NCI-H774 (cell line): Measurements from ENCODE around the gene TTC39C.
A peak's percentile ranks its signal among the peaks of the same experiment; 100 is the strongest.

Source experiments
- DNase-seq: peaks from one replicate; lab custom pipeline; 2025; lab: John Stamatoyannopoulos, UW

Gene TTC39C

DNA sequence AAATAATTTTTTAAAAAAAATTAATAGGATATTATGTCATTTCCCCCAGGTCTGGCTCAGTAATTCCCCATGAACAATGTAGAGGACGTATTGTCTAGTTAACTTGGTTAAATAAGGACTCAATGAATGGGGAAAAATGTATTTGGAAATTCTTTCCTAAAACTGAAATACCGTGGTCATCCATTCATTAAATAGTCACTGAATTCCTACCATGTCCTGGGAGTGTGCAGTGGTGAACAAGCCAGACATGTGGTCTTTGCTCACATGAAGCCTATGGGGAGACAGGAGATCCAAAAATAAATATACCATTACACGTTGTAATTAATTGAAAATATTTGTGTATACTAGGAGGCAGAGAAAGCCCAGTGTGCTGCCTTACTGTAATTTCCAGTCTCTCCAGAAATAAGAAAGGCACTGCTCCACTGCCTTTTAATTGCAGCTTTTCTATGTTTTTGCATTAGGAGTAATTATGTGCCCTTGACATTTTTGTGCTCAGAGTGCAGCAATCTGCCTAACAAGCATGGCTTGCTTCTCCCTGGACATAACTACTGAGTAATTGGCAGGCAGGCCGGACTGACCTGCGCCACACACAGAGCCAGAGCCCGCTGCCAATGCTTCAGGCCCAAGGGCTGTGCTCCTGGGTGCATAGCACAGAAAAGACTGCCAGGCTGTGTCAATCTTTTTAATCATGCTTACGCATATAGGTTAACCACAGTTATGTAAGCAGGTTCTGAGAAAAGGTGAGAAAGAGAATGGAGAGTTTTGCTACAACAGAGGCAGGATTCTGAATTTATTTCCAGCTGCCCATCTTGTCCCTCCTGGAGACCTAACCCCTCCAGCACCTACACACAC lies 22.2 kb upstream of the TTC39C start:
- peak; percentile 32 for DNase-seq

DNA sequence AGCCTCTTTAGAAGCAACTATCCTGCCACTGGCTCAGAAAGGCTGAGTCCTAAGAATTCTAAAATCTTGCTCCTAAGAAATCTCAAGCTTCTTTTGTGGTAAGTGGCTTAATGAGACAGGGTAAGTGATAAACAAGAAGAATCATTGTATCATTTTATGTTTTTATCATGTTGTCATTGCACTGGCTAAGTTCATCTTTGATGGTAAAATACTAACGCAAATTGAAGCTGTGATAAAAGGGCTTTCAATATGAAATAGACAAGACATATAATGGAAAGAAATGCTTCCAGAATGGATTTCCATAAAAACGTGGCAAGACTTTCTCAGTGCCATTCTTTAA lies 21.6 kb upstream of the TTC39C start:
- no peak for DNase-seq

DNA sequence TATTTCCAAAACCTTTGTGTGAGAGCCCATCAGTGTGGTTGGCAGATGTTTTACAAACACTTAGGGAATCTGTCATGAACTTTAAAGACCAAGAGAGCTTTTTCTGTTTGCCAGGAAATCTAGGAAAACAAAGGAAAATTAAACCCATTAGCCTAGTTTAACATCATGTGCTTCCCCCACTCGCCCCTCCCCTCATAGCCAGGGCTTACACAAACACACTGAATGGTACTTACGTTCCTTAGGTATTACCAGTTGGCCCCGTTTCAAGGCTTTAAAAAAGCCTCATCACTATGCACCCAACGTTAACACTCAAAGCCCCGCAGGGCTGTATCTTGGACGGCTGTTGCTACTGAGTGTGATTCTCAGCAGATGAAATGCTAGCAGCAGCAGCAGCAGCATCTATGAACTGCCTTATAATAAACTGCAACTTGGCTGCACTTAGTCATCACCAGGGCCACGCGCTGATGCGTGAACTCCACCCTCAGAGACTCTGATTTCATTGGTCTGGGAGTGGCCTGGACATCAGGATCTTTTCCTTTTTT lies 20.1 kb upstream of the TTC39C start:
- DNase-seq: peak; percentile 88

DNA sequence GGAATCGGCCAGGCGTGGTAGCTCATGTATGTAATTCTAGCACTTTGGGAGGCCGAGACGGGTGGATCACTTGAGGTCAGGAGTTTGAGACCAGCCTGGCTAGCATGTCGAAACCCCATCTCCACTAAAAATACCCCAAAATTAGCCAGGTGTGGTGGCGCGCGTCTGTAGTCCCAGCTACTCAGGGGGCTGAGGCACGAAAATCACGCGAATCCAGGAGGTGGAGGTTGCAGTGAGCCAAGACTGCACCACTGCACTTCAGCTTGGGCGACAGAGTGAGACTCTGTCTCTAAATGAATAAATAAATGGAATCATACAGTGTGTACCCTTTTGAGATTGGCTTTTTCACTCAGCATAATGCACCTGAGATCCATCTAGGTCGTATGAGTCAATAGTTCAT lies 19.4 kb upstream of the TTC39C start:
- no peak for DNase-seq

DNA sequence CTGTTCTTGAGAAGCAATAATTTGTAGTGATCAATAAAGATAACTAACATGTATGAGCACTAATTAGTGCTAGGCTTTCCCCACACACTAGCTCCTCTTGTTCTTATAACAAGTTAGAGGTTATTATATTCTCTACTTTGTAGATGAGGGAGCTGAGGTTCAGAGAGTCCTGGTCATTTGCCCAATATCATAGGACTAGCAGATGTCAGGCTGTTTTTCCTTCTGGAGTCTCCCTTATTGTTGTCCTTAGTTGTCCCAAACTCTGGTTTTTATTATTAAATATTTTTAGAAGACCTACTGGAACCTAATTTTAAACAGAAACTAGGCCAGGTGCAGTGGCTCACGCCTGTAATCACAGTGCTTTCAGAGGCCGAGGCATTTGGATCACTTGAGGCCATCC lies 16.5 kb upstream of the TTC39C start:
- no peak for DNase-seq

DNA sequence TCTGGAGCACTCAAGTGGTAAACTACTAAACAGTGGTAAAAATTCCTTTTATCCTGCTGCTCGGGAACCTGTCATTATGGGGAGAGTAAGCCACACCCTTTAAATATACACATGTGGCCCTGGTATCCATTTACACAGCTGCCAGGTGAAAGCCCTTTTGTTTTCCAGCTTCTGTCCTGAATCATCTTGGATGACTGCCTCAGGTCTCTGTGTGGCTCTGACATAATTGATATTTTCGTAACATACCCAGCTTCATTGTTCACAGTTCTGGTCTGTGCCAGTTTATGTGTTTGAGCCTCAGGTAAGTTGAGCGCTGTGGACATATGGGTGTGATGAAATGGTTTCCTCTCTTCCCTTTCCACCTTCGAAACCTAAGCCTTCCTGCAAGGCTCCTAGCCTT lies 15.7 kb upstream of the TTC39C start:
- peak; percentile 94 for DNase-seq

DNA sequence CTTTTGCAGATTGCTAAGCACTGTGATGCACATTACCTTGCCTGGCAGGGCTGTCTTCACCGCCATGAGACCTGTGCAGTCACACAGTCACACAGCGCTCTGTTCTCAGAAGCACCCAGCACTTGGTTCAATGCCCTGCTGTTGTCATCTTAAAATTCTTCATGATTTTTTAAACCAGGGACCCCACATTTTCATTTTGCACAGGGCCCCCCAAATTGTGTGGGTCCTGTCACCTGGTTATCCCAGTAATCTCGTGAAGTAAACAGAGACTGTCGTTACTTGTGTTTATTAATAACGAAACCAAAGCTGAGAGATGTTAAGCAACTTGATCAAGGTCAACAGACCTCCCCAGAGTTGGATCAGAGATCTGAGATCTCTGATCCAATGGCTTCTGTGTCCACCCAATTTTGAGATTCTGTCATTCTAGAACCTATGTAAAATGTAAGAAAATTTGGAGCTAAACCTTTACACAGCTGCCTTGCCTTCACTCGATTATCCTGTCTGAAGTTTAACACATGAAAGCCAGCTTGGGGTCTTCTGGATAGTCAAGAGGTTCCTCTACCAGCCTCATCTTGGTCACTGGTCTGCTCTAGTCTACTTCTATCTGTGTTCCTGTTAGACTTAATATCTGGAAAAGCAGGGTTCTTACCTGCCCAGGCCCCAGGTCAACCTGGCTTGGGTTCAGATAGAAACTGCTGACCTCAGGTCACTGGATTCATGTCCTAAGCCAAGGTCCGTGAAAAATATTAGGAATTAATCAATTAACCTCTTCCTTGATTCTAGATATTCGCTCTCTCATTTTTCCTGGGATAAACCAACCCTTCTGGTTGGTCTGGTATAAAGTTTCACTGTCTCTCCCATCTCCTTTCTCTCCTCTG lies 13.7 kb upstream of the TTC39C start:
- DNase-seq: no peak

DNA sequence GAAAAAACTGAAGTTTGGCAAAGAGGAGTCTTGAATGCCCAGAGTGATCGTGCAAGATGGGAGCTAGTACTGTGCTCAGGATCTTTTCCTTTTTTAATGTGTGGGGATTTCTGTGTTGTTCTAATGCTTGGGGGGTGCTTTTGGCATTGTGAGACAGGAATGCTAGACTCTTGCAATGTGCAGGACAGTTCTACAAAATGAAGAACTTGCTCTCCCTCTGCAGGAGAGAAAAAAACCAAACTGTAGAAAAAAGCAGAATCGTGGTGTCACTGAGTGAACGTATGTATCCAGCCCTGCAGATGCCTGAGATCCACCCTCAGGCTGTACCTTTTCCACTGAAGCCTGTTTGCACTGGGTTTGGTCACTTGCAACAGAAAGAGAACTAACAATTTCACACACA lies 12.1 kb upstream of the TTC39C start:
- DNase-seq: no peak

DNA sequence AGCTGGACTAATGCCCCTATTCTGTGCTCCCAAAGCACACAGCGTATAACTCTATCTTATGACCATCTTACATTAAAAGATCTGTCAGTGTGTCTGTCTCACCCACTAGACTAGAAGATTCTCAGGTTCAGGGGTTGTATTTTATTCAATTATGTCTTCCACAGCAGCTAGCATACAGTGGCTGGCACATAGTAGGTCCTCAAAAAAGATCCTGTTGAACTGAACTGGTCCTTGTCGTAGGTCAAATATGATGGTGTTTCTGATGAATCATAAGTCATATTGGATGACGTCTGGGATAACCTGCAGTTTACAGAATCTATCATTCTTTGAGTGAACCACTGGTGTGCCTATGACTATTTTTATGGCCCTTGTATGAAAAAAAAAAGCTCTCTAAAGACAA lies 11.3 kb upstream of the TTC39C start:
- DNase-seq: no peak

DNA sequence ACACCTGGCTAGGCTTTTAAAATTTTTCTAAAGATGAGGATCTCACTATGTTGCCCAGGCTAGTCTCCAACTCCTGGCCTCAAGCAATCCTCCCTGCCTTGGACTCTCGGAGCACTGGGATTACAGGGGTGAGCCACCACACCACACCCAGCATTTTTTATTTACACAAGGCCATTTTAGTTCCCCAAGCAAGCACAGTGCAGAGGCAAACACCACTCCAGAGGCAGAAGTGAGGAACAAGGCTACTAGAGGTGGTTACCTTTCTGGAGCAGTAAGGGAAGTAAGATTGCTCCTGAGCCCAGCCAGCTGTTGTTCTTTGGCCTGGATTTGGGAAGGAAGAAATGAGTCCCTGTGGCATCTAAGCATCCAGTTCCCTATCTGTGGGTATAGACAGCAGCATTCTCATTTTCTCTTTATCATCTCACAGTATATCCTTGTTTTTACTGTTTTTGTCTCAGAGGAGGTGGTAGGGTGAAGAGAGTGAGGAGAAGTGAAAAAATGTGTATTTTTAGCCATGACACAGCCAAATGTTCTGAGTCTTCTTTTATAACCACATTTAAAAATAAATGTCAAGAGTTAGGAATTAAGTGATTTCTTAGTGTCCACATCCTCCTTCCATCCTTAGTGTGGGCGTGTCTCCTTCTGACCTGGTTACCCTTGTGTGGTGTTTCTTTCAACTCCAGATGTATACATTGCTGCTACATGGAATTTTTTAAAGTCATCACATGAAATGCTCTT lies 10.5 kb upstream of the TTC39C start:
- DNase-seq: no peak

DNA sequence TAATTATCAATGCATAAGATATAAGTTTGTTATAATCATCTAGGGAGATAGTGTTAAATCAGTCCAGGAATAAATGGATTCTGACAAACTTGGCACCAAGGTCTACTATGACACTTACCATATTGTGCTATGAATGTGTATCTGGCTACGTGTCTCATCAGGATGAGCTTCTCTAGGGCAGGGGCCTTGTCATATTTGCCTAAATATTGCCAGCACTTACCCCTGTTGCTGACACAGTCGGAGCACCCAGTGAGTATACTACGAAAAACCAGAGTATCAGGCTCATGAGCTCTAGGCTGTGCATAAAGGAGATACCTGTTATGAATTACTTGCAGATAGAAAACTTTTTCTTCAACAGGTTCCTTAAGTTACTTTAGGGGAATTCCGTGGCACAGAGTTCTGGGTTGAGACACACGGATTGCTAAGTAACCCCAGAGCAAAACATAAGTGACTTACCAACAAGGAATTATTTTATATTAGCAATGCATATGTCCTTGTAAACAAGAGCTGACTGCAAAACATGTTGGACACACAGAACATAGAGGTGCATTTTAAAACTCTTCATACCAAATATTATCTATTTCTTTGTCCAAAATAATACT lies 7.7 kb upstream of the TTC39C start:
- no peak for DNase-seq

DNA sequence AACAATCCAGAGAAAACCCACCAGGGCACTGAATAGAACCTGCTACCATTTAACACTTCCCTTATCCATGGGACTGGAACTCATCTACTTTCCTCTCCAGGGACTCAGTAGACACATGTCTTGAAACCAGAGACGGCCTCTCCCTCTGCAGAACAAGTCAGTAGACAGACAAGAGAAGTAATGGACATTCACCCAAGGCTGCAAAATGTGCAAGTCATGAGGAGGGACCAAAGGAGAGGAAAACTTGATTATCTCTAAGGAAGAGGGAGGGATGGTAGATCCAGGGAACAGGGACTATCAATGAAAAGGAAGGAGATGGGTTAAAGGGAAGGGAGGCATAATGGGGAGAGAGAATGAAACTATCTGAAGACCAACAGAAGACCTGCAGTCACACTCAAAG lies 5.3 kb upstream of the TTC39C start:
- DNase-seq: no peak

DNA sequence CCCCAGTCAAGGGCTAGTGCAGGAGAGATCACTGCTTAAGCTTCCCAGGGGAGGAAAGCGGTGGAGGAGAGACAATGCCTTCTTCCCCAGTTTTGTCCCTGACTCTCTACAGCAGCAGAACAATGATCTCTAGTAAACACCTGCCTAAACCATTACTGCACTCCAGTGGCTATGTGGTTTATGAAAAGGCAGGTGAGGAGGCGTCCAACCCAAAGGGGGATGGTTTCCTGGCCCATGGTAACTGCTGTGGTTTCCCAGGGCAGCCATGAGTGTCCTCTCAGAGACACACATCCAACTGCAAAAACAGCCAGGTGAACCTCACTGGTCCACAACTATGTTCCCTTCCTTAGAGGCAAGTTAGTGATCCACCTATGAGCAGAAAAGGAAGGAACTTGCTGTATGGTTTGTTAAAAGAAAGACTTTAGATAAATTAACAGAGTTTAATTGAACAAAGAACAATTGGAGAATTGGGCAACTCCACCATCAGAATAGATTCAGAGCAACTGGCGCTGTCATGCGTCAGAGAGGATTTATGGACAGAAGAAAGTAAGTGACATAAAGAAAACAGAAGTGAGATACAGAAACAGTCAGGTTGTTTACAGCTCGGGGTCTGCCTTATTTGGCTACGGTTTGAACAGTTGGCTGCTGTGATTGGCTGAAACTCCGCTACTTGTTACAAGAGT lies 4.8 kb upstream of the TTC39C start:
- peak; percentile 88 for DNase-seq

DNA sequence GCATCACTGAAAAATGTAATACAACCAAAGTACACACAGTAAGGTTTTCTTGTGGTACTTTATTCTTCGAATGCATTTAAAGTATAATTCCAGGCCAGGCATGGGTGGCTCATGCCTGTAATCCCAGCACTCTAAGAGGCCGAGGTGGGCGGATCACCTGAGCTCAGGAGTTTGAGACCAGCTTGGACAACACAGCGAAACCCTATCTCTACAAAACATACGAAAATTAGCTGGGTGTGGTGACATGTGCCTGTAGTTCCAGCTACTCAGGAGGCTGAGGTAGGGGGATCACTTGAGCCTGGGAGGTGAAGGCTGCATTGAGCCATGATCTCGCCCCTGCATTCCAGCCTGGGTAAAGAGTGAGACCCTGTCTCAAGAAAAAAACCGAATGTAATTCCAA lies 3.9 kb upstream of the TTC39C start:
- no peak for DNase-seq

DNA sequence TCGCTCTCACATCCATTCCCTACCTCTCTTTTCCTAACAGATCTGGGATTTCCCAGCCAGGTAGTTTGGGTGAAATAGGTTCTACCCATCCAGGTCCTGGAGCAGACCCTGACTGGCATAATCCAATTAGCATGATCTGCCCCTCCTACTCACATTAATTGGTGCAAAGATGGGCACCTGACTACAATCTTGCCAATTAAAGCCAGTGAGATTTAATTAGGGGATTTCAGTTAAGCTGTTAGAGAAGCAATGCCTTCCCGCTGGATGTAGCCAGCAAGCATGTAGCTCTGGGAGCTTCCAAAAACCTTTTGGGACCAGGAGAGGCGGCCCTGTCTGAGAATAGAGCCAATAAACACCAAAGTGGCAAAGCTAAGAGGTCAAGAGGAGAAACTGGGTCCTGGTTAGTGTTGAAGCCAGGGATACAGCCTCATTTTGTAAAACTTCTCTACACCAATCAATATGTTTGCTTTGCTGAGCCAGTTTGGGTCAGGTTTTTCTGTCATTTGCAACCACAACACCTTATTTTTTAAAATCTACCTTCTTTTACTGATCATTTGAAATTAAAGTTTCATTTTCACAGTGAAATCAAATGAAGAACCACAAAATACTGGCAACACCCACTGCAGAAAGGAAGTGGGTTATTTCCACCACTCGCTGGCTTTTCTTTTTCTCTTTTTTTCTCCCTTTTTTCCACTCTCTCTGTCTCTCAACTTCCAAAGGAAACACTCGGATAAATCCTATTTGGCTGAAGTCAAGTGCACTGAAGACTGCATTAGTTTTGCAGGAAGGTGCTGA lies 3.2 kb upstream of the TTC39C start:
- no peak for DNase-seq

DNA sequence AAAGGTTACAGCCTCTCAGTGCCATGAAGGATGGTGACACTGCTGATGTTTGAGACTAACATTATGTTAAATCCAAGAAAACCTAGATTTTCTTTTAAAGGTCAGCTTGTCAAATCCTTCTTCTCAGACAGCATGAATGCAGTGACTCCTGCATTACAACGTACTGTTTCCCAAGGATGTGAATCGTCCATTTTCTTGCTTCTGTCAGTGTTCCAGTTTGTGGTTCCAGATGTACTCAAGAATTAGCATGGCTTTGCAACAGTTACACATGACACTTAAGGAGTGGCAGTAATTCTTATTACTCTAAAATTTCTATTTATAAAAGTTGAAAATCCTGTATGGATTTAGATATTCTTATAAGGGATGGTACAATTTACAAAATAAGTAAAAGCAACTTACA lies 1.5 kb upstream of the TTC39C start:
- DNase-seq: no peak

DNA sequence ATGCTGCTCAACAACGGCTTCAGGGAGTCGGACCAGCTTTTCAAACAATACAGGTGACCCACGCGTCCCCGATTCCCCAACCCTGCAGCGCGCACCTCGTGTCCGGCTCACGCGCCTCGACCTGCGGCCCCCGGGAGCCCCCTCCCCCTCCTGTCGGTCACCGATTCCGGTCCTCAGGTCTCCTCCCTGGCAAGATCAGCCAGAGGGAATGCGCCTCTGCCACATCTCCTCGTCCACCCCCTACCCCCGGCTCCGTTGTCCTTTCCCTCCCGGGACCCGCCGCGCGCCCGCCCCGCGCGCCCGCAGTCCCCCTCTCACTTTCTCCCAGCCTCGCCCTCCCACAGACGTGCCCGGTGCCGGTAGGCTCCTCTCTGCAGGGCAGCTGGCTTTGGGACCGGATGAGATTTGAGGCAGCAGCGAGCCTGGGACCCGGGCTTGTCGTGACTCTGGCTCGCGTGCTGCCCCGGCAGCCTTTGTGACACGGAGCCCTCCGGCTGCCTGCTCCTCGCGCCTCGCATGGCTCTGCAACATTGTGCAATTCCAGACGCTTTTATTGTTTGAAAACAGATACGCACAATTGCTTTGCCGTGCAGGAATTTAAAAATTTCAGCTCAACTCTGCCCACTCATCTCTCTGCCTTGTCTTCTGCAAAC lies 558 bp downstream of the TTC39C start:
- no peak for DNase-seq

DNA sequence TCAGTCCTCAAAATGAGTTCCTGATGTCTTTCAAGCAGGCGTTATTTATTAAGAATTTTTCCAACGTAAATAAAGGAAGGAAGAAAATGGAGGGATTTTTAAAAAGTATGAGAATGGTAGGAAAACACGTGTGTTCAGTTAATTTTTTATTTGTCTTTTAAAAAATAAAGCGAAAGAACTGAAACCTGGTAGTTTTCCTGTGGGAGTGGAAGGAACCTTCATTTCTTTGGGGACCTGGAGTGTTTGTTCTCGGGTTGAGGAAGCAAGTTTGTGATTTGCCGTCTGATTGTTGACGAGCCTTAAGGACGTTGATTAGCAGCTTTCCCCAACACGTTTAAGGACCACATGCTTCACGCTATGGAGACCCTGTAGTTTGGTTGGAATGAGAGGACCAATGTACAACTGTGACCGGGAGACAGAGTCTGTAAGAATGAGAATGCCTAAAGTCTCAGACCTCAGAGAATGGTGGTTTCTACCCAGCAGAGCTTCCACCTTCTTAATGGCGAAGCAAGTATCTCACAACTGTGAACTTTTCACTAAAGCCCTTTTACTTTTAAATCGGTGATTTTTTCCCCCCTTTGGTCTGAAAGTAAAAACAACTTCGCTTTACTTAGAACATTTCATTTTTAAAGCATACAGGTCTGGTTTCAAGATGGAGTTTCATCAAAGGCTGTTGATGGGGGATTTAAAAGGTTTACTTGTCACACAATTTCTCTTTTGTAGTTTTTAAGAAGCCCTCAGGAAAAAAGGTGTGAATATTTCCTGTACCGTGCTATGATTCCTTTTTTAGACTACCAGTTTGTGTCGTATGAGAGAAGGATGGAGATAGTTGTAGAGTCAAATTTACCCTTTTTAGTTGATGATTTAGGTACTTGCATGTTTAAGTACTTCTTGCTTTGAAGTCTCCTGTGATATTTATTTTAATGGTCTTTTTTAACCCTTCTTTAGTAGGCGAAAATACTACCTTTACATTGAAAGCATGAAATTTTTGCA lies 1.4 kb downstream of the TTC39C start:
- DNase-seq: no peak

DNA sequence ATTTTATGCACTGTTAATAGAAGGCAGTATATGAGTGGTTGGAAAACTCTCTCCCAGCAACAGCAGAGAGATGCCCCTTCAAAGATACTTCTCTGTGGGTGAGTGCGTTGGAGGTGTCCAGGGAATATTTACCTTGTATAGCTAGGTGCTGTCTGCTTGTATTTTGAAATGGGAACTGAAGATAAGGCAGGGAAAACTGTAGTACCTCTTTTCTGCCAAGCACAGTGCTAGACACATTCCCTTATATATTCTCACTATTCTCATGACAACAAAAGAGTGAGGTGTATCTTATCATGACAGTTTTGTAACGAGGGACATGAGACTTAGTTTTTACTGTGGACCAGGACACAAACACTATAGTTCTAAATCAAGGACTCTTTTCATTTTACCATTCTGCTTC lies 2.1 kb downstream of the TTC39C start:
- no peak for DNase-seq
